HCT116 (cell line): ENCODE measurements around the gene CHST9.

Source experiments
- EGR1 ChIP-seq: IDR thresholded peaks from 2 replicates; pipeline ENCODE4 v1.6.1; 2012; ENCODE audit warnings: low read depth
- MAX ChIP-seq: IDR thresholded peaks from 2 replicates; pipeline ENCODE4 v1.6.1; 2012
- POLR2A ChIP-seq: IDR thresholded peaks from 2 replicates; pipeline ENCODE4 v1.7.0; 2011; ENCODE audit warnings: borderline replicate concordance; ENCODE audit not compliant: insufficient read depth, insufficient read length; ENCODE audit errors: extremely low read depth
- SP1 ChIP-seq: IDR thresholded peaks from 2 replicates; pipeline ENCODE4 v1.6.1; 2012; ENCODE audit warnings: low read depth
- SRF ChIP-seq: IDR thresholded peaks from 2 replicates; pipeline ENCODE4 v1.6.1; 2012; ENCODE audit warnings: low read depth
- TCF7L2 ChIP-seq: IDR thresholded peaks from 2 replicates; pipeline ENCODE4 v1.7.0; 2011; ENCODE audit warnings: borderline replicate concordance, inconsistent platforms; ENCODE audit not compliant: insufficient read depth, insufficient read length; ENCODE audit errors: extremely low read depth
- ZNF274 ChIP-seq: fragments of 200-500 bp; sonication (Bioruptor generic); IDR thresholded peaks from 2 replicates; pipeline ENCODE4 v1.6.1; 2014; ENCODE audit warnings: mild to moderate bottlenecking, low read depth, low read length, inconsistent platforms
- TF ChIP-seq, protein P1 (sequence below), 3 experiments: fragments of 200-600 bp in 1 of 3; sonication (generic) in 1 of 3; IDR thresholded peaks in 2 of 3; conservative IDR thresholded peaks in 1 of 3; 2 replicates each; pipeline ENCODE4 v1.5.1; 2012 to 2017; ENCODE audit warnings: low read depth in 2 of 3, low read length in 2 of 3, antibody characterized with exemption in 1 of 3, borderline replicate concordance in 1 of 3, control low read depth in 1 of 3, mild to moderate bottlenecking in 1 of 3, mixed read lengths in 1 of 3, mixed run types in 1 of 3, moderate library complexity in 1 of 3; ENCODE audit not compliant: insufficient read depth in 1 of 3
- TF ChIP-seq, protein P2 (sequence below): IDR thresholded peaks from 2 replicates; pipeline ENCODE4 v1.6.1; 2012; ENCODE audit warnings: low read depth

DNA sequence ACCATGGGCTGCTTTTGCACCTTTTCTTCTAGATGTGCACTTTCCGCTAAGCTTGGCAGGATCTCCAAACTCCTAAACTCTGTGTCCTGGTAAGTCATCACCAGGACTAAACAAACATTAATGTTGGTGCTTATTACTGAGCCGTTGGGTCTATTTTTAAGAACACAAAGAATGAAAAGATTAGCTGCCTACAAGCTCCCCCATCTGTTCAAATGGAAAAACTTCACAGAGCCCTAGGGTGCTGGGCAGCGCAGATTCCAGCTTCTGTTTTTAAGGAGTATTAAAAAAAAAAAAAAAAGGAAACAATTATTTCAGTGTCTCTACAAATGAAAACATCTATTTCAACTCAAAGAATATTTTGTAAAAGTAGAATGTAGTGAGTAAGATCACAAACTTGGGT is 221.8 kb downstream of the CHST9 start:
- no peak for TF ChIP-seq TCF7L2
- TF ChIP-seq POLR2A, result no peak
- no peak for TF ChIP-seq ZNF274
- TF ChIP-seq MAX, result no peak
- TF ChIP-seq SP1, result no peak
- no peak for TF ChIP-seq EGR1
- TF ChIP-seq, protein P1, sequence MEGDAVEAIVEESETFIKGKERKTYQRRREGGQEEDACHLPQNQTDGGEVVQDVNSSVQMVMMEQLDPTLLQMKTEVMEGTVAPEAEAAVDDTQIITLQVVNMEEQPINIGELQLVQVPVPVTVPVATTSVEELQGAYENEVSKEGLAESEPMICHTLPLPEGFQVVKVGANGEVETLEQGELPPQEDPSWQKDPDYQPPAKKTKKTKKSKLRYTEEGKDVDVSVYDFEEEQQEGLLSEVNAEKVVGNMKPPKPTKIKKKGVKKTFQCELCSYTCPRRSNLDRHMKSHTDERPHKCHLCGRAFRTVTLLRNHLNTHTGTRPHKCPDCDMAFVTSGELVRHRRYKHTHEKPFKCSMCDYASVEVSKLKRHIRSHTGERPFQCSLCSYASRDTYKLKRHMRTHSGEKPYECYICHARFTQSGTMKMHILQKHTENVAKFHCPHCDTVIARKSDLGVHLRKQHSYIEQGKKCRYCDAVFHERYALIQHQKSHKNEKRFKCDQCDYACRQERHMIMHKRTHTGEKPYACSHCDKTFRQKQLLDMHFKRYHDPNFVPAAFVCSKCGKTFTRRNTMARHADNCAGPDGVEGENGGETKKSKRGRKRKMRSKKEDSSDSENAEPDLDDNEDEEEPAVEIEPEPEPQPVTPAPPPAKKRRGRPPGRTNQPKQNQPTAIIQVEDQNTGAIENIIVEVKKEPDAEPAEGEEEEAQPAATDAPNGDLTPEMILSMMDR (IDR thresholded peaks at IDR 0.05 in 2 of 3, conservative IDR thresholded peaks at IDR 0.05 in 1 of 3; ENCODE audit: borderline replicate concordance in 1 of 3, insufficient read depth in 1 of 3, low read depth in 2 of 3, low read length in 2 of 3), result 0 out of 6 replicates have a peak, but pooled peaks of 1 of the 3 experiments have one; percentile 23
- TF ChIP-seq, protein P2, sequence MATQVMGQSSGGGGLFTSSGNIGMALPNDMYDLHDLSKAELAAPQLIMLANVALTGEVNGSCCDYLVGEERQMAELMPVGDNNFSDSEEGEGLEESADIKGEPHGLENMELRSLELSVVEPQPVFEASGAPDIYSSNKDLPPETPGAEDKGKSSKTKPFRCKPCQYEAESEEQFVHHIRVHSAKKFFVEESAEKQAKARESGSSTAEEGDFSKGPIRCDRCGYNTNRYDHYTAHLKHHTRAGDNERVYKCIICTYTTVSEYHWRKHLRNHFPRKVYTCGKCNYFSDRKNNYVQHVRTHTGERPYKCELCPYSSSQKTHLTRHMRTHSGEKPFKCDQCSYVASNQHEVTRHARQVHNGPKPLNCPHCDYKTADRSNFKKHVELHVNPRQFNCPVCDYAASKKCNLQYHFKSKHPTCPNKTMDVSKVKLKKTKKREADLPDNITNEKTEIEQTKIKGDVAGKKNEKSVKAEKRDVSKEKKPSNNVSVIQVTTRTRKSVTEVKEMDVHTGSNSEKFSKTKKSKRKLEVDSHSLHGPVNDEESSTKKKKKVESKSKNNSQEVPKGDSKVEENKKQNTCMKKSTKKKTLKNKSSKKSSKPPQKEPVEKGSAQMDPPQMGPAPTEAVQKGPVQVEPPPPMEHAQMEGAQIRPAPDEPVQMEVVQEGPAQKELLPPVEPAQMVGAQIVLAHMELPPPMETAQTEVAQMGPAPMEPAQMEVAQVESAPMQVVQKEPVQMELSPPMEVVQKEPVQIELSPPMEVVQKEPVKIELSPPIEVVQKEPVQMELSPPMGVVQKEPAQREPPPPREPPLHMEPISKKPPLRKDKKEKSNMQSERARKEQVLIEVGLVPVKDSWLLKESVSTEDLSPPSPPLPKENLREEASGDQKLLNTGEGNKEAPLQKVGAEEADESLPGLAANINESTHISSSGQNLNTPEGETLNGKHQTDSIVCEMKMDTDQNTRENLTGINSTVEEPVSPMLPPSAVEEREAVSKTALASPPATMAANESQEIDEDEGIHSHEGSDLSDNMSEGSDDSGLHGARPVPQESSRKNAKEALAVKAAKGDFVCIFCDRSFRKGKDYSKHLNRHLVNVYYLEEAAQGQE, result no peak
- no peak for TF ChIP-seq SRF
